ENCODE measurements around the gene DPH1.
A peak's percentile ranks its signal among the peaks of the same experiment; 100 is the strongest.

DPH1 gene

GRCh38 chr17:2027528-2028233 is 2.3 kb upstream of the DPH1 start:
- no peak for DNase-seq

GRCh38 chr17:2028234-2028614 is 1.7 kb upstream of the DPH1 start:
- no peak for DNase-seq

GRCh38 chr17:2028737-2029136 is 1.2 kb upstream of the DPH1 start:
- no peak for DNase-seq

GRCh38 chr17:2030779-2031163 is 818 bp downstream of the DPH1 start:
- DNase-seq, result no peak

GRCh38 chr17:2033153-2033552 is 3.2 kb downstream of the DPH1 start:
- no peak for DNase-seq

GRCh38 chr17:2034157-2034556 is 4.2 kb downstream of the DPH1 start:
- no peak for DNase-seq

GRCh38 chr17:2034806-2035540 is 5.0 kb downstream of the DPH1 start:
- no peak for DNase-seq

GRCh38 chr17:2035541-2036488 is 5.9 kb downstream of the DPH1 start:
- DNase-seq, result no peak

- DNase-seq, result no peak
These were observed 7.2 kb downstream of the DPH1 start for GRCh38 chr17:2037155-2037554.

GRCh38 chr17:2040219-2040827 is 10.4 kb downstream of the DPH1 start:
- no peak for DNase-seq

- no peak for DNase-seq
These were observed 11.1 kb downstream of the DPH1 start for GRCh38 chr17:2040942-2041560.

GRCh38 chr17:2041561-2042389 is 11.8 kb downstream of the DPH1 start, which contains the start of gene OVCA2:
Gene OVCA2, plus strand, starts transcription at chr17:2042022. Its CDS starts 26 bp downstream, at chr17:2042048.
- DNase-seq, result peak; percentile 90

- DNase-seq, result no peak
These were observed 12.5 kb downstream of the DPH1 start for GRCh38 chr17:2042390-2042847.

GRCh38 chr17:2042933-2043332 is 13.0 kb downstream of the DPH1 start:
- no peak for DNase-seq

- DNase-seq, result no peak
These were observed 13.8 kb downstream of the DPH1 start for GRCh38 chr17:2043785-2044184.

- no peak for DNase-seq
These were observed 14.4 kb downstream of the DPH1 start for GRCh38 chr17:2044263-2044894.

GRCh38 chr17:2047590-2047989 is 17.6 kb downstream of the DPH1 start:
- DNase-seq, result no peak

- DNase-seq, result no peak
These were observed 18.9 kb downstream of the DPH1 start for GRCh38 chr17:2048805-2049204.

GRCh38 chr17:2049333-2050299 is 19.7 kb downstream of the DPH1 start:
- DNase-seq, result peak; percentile 90
